D721Med (cell line): Measurements from ENCODE around the gene ERLEC1.
A peak's percentile ranks its signal among the peaks of the same experiment; 100 is the strongest.

Experiments
- DNase-seq: peaks from one replicate; pipeline ENCODE4 v3.0.0; 2011; ENCODE audit warnings: low spot score; ENCODE audit not compliant: insufficient read length
- FAIRE-seq: peaks from 2 replicates; lab custom pipeline; 2011; peaks lifted over from hg19 to GRCh38; lab: Jason Lieb, UNC
- CTCF ChIP-seq: IDR thresholded peaks from 2 replicates; pipeline ENCODE4 v1.5.1; 2012; ENCODE audit warnings: mild to moderate bottlenecking, control low read depth; ENCODE audit not compliant: insufficient read depth; ENCODE audit errors: missing control alignments

ERLEC1 gene

GRCh38 chr2:53786705-53787613 is at the start of gene ERLEC1, which contains the start of gene ASB3:
Gene ERLEC1, plus strand, starts transcription at chr2:53787044. Its CDS starts 167 bp downstream, at chr2:53787211.
Gene ASB3, minus strand, starts transcription at chr2:53786953. Its CDS starts 21,381 bp downstream, at chr2:53765572.
- DNase-seq: peak; percentile 70
- no peak for FAIRE-seq
- TF ChIP-seq CTCF: no peak

- DNase-seq (no peak), FAIRE-seq (no peak)
- no peak for TF ChIP-seq CTCF
Observed at GRCh38 chr2:53737091-53737490, 49.8 kb upstream of the ERLEC1 start.

GRCh38 chr2:53739032-53739431 is 47.8 kb upstream of the ERLEC1 start:
- no peak for TF ChIP-seq CTCF
- no peak for DNase-seq
- FAIRE-seq: no peak

GRCh38 chr2:53740170-53740569 is 46.7 kb upstream of the ERLEC1 start:
- no peak for FAIRE-seq
- peak; percentile 58 for TF ChIP-seq CTCF
- no peak for DNase-seq

- no peak for DNase-seq
- no peak for FAIRE-seq
Observed at GRCh38 chr2:53744395-53745065, 42.3 kb upstream of the ERLEC1 start.

GRCh38 chr2:53750041-53750768 is 36.6 kb upstream of the ERLEC1 start:
- FAIRE-seq: no peak
- no peak for TF ChIP-seq CTCF
- no peak for DNase-seq

More at GRCh38 chr2:53744395-53745065, 42.3 kb upstream of the ERLEC1 start:
- no peak for TF ChIP-seq CTCF
